ENCODE data around the gene MEI4.

DNA sequence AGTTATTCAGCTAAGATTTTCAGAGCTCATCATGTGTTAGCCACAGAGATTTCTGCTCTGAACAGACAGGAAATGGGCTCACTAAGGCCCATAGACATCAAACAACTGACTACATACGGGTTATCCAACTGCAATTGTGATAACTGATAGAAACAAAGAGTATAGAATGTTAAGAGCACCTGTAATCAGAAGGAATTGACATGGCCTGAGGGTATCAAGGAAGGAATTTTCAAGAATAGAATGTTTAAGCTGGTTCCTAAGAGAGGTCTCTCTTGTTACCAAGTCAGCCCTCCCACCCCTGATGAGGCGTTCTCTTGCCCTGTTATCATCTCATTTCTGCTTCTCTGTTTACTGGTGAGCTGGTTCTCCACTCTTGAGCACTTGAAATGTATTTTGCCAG lies at the start of gene MEI4:
- TF ChIP-seq CEBPB (IDR thresholded peaks at IDR 0.05; ENCODE audit: low read depth) (no peak), POLR2A (IDR thresholded peaks at IDR 0.05; ENCODE audit: borderline replicate concordance, extremely low read depth, insufficient read depth, insufficient read length) (no peak), TCF7L2 (IDR thresholded peaks at IDR 0.05; ENCODE audit: borderline replicate concordance, extremely low read depth, insufficient read depth, insufficient read length) (no peak), SP1 (IDR thresholded peaks at IDR 0.05; ENCODE audit: low read depth) (no peak), EZH2 (IDR thresholded peaks at IDR 0.05) (no peak), YY1 (IDR thresholded peaks at IDR 0.05; ENCODE audit: extremely low read depth, insufficient replicate concordance, low read depth, low read length) (no peak), POLR2AphosphoS5 (IDR thresholded peaks at IDR 0.05; ENCODE audit: low read depth, low read length) (no peak), FOSL1 (IDR thresholded peaks at IDR 0.05; ENCODE audit: low read depth) (no peak), ZFX (IDR thresholded peaks at IDR 0.05) (no peak), SRF (IDR thresholded peaks at IDR 0.05; ENCODE audit: low read depth) (no peak)
- TF ChIP-seq, protein P1, sequence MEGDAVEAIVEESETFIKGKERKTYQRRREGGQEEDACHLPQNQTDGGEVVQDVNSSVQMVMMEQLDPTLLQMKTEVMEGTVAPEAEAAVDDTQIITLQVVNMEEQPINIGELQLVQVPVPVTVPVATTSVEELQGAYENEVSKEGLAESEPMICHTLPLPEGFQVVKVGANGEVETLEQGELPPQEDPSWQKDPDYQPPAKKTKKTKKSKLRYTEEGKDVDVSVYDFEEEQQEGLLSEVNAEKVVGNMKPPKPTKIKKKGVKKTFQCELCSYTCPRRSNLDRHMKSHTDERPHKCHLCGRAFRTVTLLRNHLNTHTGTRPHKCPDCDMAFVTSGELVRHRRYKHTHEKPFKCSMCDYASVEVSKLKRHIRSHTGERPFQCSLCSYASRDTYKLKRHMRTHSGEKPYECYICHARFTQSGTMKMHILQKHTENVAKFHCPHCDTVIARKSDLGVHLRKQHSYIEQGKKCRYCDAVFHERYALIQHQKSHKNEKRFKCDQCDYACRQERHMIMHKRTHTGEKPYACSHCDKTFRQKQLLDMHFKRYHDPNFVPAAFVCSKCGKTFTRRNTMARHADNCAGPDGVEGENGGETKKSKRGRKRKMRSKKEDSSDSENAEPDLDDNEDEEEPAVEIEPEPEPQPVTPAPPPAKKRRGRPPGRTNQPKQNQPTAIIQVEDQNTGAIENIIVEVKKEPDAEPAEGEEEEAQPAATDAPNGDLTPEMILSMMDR (IDR thresholded peaks at IDR 0.05 in 2 of 3, conservative IDR thresholded peaks at IDR 0.05 in 1 of 3; ENCODE audit: borderline replicate concordance in 1 of 3, insufficient read depth in 1 of 3, low read depth in 2 of 3, low read length in 2 of 3): no peak
- TF ChIP-seq, protein P2, sequence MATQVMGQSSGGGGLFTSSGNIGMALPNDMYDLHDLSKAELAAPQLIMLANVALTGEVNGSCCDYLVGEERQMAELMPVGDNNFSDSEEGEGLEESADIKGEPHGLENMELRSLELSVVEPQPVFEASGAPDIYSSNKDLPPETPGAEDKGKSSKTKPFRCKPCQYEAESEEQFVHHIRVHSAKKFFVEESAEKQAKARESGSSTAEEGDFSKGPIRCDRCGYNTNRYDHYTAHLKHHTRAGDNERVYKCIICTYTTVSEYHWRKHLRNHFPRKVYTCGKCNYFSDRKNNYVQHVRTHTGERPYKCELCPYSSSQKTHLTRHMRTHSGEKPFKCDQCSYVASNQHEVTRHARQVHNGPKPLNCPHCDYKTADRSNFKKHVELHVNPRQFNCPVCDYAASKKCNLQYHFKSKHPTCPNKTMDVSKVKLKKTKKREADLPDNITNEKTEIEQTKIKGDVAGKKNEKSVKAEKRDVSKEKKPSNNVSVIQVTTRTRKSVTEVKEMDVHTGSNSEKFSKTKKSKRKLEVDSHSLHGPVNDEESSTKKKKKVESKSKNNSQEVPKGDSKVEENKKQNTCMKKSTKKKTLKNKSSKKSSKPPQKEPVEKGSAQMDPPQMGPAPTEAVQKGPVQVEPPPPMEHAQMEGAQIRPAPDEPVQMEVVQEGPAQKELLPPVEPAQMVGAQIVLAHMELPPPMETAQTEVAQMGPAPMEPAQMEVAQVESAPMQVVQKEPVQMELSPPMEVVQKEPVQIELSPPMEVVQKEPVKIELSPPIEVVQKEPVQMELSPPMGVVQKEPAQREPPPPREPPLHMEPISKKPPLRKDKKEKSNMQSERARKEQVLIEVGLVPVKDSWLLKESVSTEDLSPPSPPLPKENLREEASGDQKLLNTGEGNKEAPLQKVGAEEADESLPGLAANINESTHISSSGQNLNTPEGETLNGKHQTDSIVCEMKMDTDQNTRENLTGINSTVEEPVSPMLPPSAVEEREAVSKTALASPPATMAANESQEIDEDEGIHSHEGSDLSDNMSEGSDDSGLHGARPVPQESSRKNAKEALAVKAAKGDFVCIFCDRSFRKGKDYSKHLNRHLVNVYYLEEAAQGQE (IDR thresholded peaks at IDR 0.05; ENCODE audit: low read depth): no peak
- TF ChIP-seq, protein P3, sequence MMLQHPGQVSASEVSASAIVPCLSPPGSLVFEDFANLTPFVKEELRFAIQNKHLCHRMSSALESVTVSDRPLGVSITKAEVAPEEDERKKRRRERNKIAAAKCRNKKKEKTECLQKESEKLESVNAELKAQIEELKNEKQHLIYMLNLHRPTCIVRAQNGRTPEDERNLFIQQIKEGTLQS (IDR thresholded peaks at IDR 0.05): no peak

Data from HCT116 (cell line).